Esophagus (tissue), 2 donors: ENCODE measurements around the gene USP22. TPM values are rescaled to one million over a fixed set of nuclear protein-coding genes. Genes with fewer than 3 reads are reported as not detected.

Experiments
- H3K27ac ChIP-seq, 2 donors: one replicate each; pipeline ENCODE4 v1.5.1; 2013; ENCODE audit warnings: low read depth in 2 of 2, mild to moderate bottlenecking in 2 of 2, inconsistent platforms in 1 of 2, low read length in 1 of 2, moderate library complexity in 1 of 2
- H3K27me3 ChIP-seq, 2 donors: one replicate each; pipeline ENCODE4 v1.6.1; 2013; ENCODE audit warnings: low read length in 2 of 2, control low read depth in 1 of 2, mild to moderate bottlenecking in 1 of 2; ENCODE audit not compliant: insufficient read depth in 2 of 2, control insufficient read depth in 1 of 2
- H3K36me3 ChIP-seq, 2 donors: one replicate each; pipeline ENCODE4 v1.6.1; 2013; ENCODE audit warnings: low read length in 1 of 2; ENCODE audit not compliant: control insufficient read depth in 2 of 2, insufficient read depth in 2 of 2
- H3K4me1 ChIP-seq, 2 donors: one replicate each; pipeline ENCODE4 v1.6.1; 2013; ENCODE audit warnings: low read length in 1 of 2; ENCODE audit not compliant: control insufficient read depth in 2 of 2, insufficient read depth in 2 of 2
- H3K4me3 ChIP-seq, 2 donors: one replicate each; pipeline ENCODE4 v1.5.1; 2013; ENCODE audit warnings: low read length in 2 of 2, mild to moderate bottlenecking in 2 of 2, low read depth in 1 of 2, moderate library complexity in 1 of 2
- H3K9me3 ChIP-seq, 2 donors: one replicate each; pipeline ENCODE4 v1.6.1; 2013; ENCODE audit warnings: mild to moderate bottlenecking in 2 of 2, low read depth in 1 of 2, low read length in 1 of 2, moderate library complexity in 1 of 2; ENCODE audit not compliant: control insufficient read depth in 2 of 2, insufficient read depth in 1 of 2
- WGBS, 2 donors: extraction: QIAGEN DNeasy Blood & Tissue Kit; methylation state at CpG; one replicate each; pipeline ENCODE4 v1.1.7; 2013; 5-methylcytosine and 5-hydroxymethylcytosine counted together
- polyA plus RNA-seq, 2 donors: library from polyadenylated mRNA; stranded (reverse); fragments of 200-250 nt; gene quantifications; one replicate each; pipeline ENCODE4 v1.2.3, GENCODE V29; 2013
- donor health status: healthy with polysubstance abuse.
- donor health status: Bipolar disorder and iron deficiency.

Gene USP22
- polyA plus RNA-seq, 2 donors, result 19.6 to 29.9 TPM

DNA sequence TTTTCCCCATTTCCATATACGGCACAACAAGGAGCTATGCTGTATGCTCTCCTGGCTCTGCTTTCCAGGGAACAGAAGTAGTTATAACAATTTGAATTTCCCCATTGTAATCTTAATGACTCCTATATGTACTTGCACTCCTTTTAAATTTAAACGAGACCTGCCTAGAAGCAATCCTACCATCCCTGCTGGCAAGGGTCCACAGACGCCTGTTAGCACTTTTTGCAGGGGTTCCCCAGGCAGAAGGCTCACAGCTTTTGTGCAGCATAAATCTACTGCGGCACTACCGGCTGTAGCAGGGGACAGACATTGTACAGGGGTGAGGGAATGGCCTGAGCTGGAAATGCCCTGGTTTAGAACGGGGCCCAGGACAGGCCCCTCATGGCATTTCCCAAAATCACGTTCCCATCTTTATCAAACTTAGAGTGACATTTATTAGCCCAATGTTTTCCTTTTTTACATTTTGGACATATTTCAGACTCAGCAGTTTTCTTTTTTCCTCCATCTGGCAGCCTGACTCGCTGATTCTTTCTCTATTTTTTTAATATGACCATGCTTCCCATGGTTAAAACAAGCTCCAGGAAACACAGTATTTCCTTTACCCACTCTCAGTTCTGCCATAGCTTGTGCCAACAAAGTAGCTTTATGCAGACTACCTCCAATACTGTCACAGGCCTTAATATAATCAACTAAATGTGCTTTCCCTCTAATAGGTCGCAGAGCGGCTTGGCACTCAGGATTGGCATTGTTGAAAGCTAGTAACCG, 35.4 kb upstream of the USP22 start:
- Histone ChIP-seq H3K36me3 (no peaks in the 10 kb centered on the region), H3K4me1 (no peaks in the 10 kb centered on the region), H3K9me3 (no peaks in the 10 kb centered on the region), H3K27me3 (no peaks in the 10 kb centered on the region), H3K27ac (no peak overlapping the region), H3K4me3 (no peak overlapping the region)
- WGBS, 2 donors, result 67 to 70% methylated on average over 11 of the region's 11 CpGs

DNA sequence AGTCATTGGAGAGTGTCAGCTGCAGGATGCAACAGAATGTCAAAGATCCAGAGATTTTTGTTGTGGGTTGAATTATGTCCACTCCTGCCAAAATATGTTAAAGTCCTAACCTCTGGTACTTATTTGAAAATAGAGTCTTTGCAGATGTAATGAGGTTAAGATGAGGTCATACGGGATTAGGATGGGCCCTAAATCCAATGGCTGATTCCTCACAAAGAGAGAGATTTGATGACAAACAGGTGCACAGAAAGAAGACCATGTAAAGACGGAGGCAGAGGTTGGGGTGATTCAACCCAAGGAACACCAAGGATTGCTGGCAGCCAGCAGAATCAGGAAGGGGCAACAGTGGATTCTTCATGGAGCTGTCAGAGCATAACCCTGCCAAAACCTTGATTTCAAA, 34.5 kb upstream of the USP22 start:
- Histone ChIP-seq H3K9me3 (no peaks in the 10 kb centered on the region), H3K4me1 (no peaks in the 10 kb centered on the region), H3K27me3 (no peaks in the 10 kb centered on the region), H3K27ac (no peak overlapping the region), H3K4me3 (no peak overlapping the region), H3K36me3 (no peaks in the 10 kb centered on the region)
- whole genome bisulfite sequencing, 2 donors, result 61 to 84% methylated on average over 2 of the region's 2 CpGs

DNA sequence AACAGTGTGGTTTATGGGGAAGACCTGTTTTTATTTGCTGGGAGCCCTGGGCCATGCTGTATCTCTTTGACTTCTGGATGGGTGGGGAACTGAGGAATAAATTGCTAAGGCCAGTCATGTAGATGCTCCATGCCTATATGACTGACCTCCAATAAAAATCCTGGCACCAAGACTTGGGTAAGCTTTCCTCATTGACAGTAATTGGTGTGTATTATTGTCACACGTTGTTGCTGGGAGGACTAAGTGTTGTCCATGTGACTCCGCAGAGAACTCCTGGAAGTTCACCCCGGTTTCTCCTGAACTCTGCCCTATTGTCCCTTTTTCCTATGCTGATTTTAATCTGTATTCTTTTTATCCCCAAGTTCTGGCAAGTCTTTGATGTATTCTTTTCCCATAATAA, 33.4 kb upstream of the USP22 start:
- H3K27me3 ChIP-seq, result no peaks in the 10 kb centered on the region
- H3K4me3 ChIP-seq, result no peak overlapping the region
- no peaks in the 10 kb centered on the region for H3K4me1 ChIP-seq
- no peak overlapping the region for H3K27ac ChIP-seq
- no peaks in the 10 kb centered on the region for H3K9me3 ChIP-seq
- no peaks in the 10 kb centered on the region for H3K36me3 ChIP-seq
- WGBS, 2 donors, result 74 to 80% methylated on average over 3 of the region's 3 CpGs

DNA sequence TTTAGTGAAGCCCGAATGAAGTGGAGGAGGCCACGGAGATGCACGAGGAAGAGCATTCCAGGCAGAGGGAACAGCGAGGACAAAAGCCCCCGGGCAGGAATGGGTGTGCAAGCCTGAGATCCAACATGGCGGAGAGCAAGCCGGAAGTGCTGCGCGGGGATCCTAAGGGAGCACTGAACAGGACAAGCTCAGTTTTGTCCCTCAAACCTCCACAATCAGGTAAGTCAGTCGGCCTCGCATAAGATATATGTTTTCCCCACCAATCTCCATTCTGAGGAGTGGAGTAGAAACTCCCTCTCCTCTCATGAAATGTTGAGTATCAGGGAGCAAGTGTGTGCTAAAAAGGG, 32.9 kb upstream of the USP22 start:
- Histone ChIP-seq H3K9me3 (no peaks in the 10 kb centered on the region), H3K36me3 (no peaks in the 10 kb centered on the region), H3K27me3 (no peaks in the 10 kb centered on the region), H3K4me3 (no peak overlapping the region), H3K4me1 (no peaks in the 10 kb centered on the region), H3K27ac (peak overlapping the region in 1 of 2 donors; percentile 43)
- 63 to 74% methylated on average over 11 of the region's 11 CpGs for WGBS, 2 donors

DNA sequence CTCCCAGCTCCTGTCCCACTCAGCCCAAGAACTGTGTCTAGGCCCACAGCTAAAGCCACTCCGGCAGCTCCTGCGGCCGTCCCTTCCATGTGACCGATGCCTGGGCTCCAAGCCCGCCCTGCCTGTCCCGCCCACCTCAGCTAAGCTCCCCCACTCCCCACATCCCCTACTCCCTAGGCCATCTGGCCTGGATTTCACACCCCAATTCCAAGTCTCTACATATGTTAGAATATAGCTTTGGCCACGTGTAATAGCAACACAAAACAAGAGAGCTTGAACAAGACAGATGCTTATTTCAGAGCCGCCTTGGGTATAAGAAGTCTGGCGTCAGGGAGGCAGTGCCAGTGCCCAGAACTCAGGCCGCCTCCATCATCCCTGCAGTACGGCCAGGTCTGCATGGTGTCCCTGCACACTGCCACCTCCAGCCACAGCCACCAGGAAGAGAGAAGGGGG, 30.0 kb upstream of the USP22 start:
- H3K27me3 ChIP-seq, result no peaks in the 10 kb centered on the region
- H3K4me3 ChIP-seq, result no peak overlapping the region
- H3K36me3 ChIP-seq, result no peaks in the 10 kb centered on the region
- H3K9me3 ChIP-seq, result no peaks in the 10 kb centered on the region
- no peak overlapping the region for H3K27ac ChIP-seq
- no peaks in the 10 kb centered on the region for H3K4me1 ChIP-seq
- WGBS, 2 donors, result 81 to 82% methylated on average over 11 of the region's 11 CpGs

- Histone ChIP-seq H3K27ac (no peak overlapping the region), H3K4me1 (no peaks in the 10 kb centered on the region), H3K36me3 (no peaks in the 10 kb centered on the region), H3K4me3 (no peak overlapping the region), H3K9me3 (no peaks in the 10 kb centered on the region), H3K27me3 (no peaks in the 10 kb centered on the region)
- WGBS, 2 donors, result 45 to 65% methylated on average over 2 of the region's 2 CpGs
Observed at GRCh38 chr17:21066394-21066793, 23.6 kb upstream of the USP22 start.

GRCh38 chr17:21061971-21062526, 19.2 kb upstream of the USP22 start:
- no peaks in the 10 kb centered on the region for H3K27me3 ChIP-seq
- H3K4me3 ChIP-seq, result no peak overlapping the region
- 69 to 72% methylated on average over 7 of the region's 7 CpGs for WGBS, 2 donors
- no peaks in the 10 kb centered on the region for H3K4me1 ChIP-seq
- no peaks in the 10 kb centered on the region for H3K36me3 ChIP-seq
- no peaks in the 10 kb centered on the region for H3K9me3 ChIP-seq
- no peak overlapping the region for H3K27ac ChIP-seq

- no peaks in the 10 kb centered on the region for H3K4me1 ChIP-seq
- H3K4me3 ChIP-seq, result no peak overlapping the region
- H3K27me3 ChIP-seq, result no peaks in the 10 kb centered on the region
- no peaks in the 10 kb centered on the region for H3K36me3 ChIP-seq
- 79 to 88% methylated on average over 13 of the region's 13 CpGs for WGBS, 2 donors
- H3K9me3 ChIP-seq, result no peaks in the 10 kb centered on the region
- H3K27ac ChIP-seq, result no peak overlapping the region
Observed at GRCh38 chr17:21061158-21061835, 18.5 kb upstream of the USP22 start.

- Histone ChIP-seq H3K9me3 (no peaks in the 10 kb centered on the region), H3K36me3 (no peaks in the 10 kb centered on the region), H3K27ac (no peak overlapping the region), H3K4me3 (no peak overlapping the region), H3K27me3 (no peaks in the 10 kb centered on the region), H3K4me1 (no peaks in the 10 kb centered on the region)
- 88 to 90% methylated on average over 7 of the region's 7 CpGs for WGBS, 2 donors
Observed at GRCh38 chr17:21059761-21060160, 16.9 kb upstream of the USP22 start.
